Keratinocyte (primary cell): ENCODE results near the gene BRINP3. TPM values are rescaled to one million over a fixed set of nuclear protein-coding genes. Genes with fewer than 3 reads are reported as not detected.

Source experiments
- DNase-seq: peaks from one replicate; pipeline ENCODE4 v3.0.0-alpha.2; 2011; ENCODE audit warnings: low read depth, missing footprints, low spot score
- FAIRE-seq: peaks from 2 replicates; lab custom pipeline; 2011; peaks lifted over from hg19 to GRCh38; lab: Jason Lieb, UNC
- H2AFZ ChIP-seq: 2 replicates; pipeline ENCODE4 v1.6.0; 2012; ENCODE audit warnings: low read length, control low read depth, inconsistent platforms; ENCODE audit not compliant: control insufficient read depth
- H3K27ac ChIP-seq: 2 replicates; pipeline ENCODE4 v1.5.1; 2011; ENCODE audit warnings: low read length; ENCODE audit not compliant: control insufficient read depth, insufficient read depth
- H3K27me3 ChIP-seq: 3 replicates; pipeline ENCODE4 v1.6.0; 2011; ENCODE audit warnings: low read length; ENCODE audit not compliant: control insufficient read depth, insufficient read depth; ENCODE audit errors: extremely low read depth
- H3K36me3 ChIP-seq, 2 experiments: 2 replicates in 1 of 2; 3 replicates in 1 of 2; pipeline ENCODE4 v1.5.1; 2011; ENCODE audit warnings: low read length in 2 of 2, mild to moderate bottlenecking in 1 of 2; ENCODE audit not compliant: control insufficient read depth in 2 of 2, insufficient read depth in 2 of 2; ENCODE audit errors: extremely low read depth in 1 of 2
- H3K4me1 ChIP-seq: 3 replicates; pipeline ENCODE4 v1.5.1; 2011; ENCODE audit warnings: low read length; ENCODE audit not compliant: control insufficient read depth, insufficient read depth; ENCODE audit errors: extremely low read depth
- H3K4me2 ChIP-seq: 3 replicates; pipeline ENCODE4 v1.6.0; 2011; ENCODE audit warnings: low read depth, low read length; ENCODE audit not compliant: control insufficient read depth, insufficient read depth; ENCODE audit errors: extremely low read depth
- H3K4me3 ChIP-seq, 3 experiments: fragments of 200-600 bp in 1 of 3; sonication (generic) in 1 of 3; 2 replicates in 2 of 3; 3 replicates in 1 of 3; pipeline ENCODE4 v1.5.1; 2011 to 2016; ENCODE audit warnings: low read length in 3 of 3, mild to moderate bottlenecking in 3 of 3, control low read depth in 2 of 3, inconsistent platforms in 1 of 3, low read depth in 1 of 3, mixed read lengths in 1 of 3, mixed run types in 1 of 3, moderate library complexity in 1 of 3; ENCODE audit not compliant: control insufficient read depth in 2 of 3, insufficient read depth in 2 of 3; ENCODE audit errors: extremely low read depth in 1 of 3
- H3K79me2 ChIP-seq: 2 replicates; pipeline ENCODE4 v1.6.0; 2012; ENCODE audit warnings: low read length; ENCODE audit not compliant: control insufficient read depth, insufficient read depth
- H3K9ac ChIP-seq: 3 replicates; pipeline ENCODE4 v1.6.0; 2011; ENCODE audit warnings: low read length; ENCODE audit not compliant: control insufficient read depth, insufficient read depth; ENCODE audit errors: extremely low read depth
- H3K9me1 ChIP-seq: 3 replicates; pipeline ENCODE4 v1.6.0; 2011; ENCODE audit warnings: low read length; ENCODE audit not compliant: control insufficient read depth, insufficient read depth; ENCODE audit errors: extremely low read depth
- H3K9me3 ChIP-seq: 2 replicates; pipeline ENCODE4 v1.5.1; 2012; ENCODE audit warnings: low read depth, low read length; ENCODE audit not compliant: control insufficient read depth
- H4K20me1 ChIP-seq: 3 replicates; pipeline ENCODE4 v1.6.0; 2011; ENCODE audit warnings: low read length; ENCODE audit not compliant: control insufficient read depth, insufficient read depth; ENCODE audit errors: extremely low read depth
- EZH2 ChIP-seq: IDR thresholded peaks from one replicate; pipeline ENCODE4 v1.6.1; 2012; ENCODE audit warnings: inconsistent platforms, mild to moderate bottlenecking, low read length, moderate library complexity
- dilution Hi-C: fragments of 300-500 bp; cut with MboI; formaldehyde crosslinking; loops from one replicate; pipeline ENCODE4 v1.7.0; 2020; ENCODE audit warnings: low sequenced_read_pairs; ENCODE audit not compliant: extremely low pct_ligation_motif_present
- polyA plus RNA-seq, 5 experiments: library from polyadenylated mRNA; depleted of rRNA in 3 of 5; stranded (reverse) in 3 of 5; stranded (forward) in 1 of 5; unstranded in 1 of 5; fragments of >200 nt; gene quantifications; 1 replicate in 1 of 5; 2 replicates in 3 of 5; 3 replicates in 1 of 5; pipeline versions ENCODE4 v1.2.1 to v1.2.3, GENCODE V29; 2011 to 2012; ENCODE audit warnings: missing spikeins in 2 of 5, low read depth in 1 of 5, low replicate concordance in 1 of 5
- TF ChIP-seq, protein P1 (sequence below), 3 experiments: IDR thresholded peaks in 1 of 3; conservative IDR thresholded peaks in 1 of 3; optimal IDR thresholded peaks in 1 of 3; 2 replicates in 2 of 3; 3 replicates in 1 of 3; pipeline versions ENCODE3 to v1.5.1; 2011; ENCODE audit warnings: low read length in 3 of 3, mild to moderate bottlenecking in 3 of 3, moderate library complexity in 2 of 3, control low read depth in 1 of 3, inconsistent platforms in 1 of 3; ENCODE audit not compliant: insufficient read depth in 2 of 3; ENCODE audit errors: extremely low read depth in 1 of 3

BRINP3 gene
- polyA plus RNA-seq, 1 donor (not counting 4 experiments of a cell fraction or from before 2014, with no cell fraction given) = not detected

DNA sequence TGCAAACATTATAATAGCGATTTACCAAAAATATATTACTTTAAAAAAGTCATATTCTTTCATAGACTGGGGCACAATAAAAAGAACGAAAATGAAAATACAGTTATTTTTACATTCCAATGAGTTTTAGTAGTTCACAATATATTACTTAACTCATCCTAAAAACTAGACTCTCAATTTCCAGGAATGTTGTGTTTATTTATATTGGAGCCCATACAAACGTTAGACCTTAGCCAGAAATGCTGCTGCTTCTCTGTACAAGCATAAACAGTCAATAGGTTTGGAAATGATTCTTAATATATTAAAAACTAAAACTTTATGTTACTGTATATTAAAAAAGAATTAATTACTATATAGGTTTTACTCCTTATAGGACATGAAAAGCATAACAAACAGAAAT, 302.3 kb downstream of the BRINP3 start:
- Histone ChIP-seq H3K9me1 (no peaks in the 10 kb centered on the region), H2AFZ (no peak overlapping the region), H3K4me1 (no peaks in the 10 kb centered on the region), H4K20me1 (no peaks in the 10 kb centered on the region), H3K27ac (no peak overlapping the region), H3K27me3 (no peaks in the 10 kb centered on the region), H3K79me2 (no peaks in the 10 kb centered on the region), H3K9ac (no peak overlapping the region), H3K36me3 (no peaks in the 10 kb centered on the region), H3K4me2 (no peak overlapping the region), H3K4me3 (no peak overlapping the region), H3K9me3 (no peaks in the 10 kb centered on the region)
- TF ChIP-seq EZH2 = no peak
- TF ChIP-seq, protein P1, sequence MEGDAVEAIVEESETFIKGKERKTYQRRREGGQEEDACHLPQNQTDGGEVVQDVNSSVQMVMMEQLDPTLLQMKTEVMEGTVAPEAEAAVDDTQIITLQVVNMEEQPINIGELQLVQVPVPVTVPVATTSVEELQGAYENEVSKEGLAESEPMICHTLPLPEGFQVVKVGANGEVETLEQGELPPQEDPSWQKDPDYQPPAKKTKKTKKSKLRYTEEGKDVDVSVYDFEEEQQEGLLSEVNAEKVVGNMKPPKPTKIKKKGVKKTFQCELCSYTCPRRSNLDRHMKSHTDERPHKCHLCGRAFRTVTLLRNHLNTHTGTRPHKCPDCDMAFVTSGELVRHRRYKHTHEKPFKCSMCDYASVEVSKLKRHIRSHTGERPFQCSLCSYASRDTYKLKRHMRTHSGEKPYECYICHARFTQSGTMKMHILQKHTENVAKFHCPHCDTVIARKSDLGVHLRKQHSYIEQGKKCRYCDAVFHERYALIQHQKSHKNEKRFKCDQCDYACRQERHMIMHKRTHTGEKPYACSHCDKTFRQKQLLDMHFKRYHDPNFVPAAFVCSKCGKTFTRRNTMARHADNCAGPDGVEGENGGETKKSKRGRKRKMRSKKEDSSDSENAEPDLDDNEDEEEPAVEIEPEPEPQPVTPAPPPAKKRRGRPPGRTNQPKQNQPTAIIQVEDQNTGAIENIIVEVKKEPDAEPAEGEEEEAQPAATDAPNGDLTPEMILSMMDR (optimal IDR thresholded peaks at IDR 0.05 in 1 of 3, IDR thresholded peaks at IDR 0.05 in 1 of 3, conservative IDR thresholded peaks at IDR 0.05 in 1 of 3; ENCODE audit: extremely low read depth in 1 of 3, insufficient read depth in 2 of 3, low read length in 3 of 3) = no peak
- DNase-seq = no peak
- dilution Hi-C loops = no loop called here
- no peak for FAIRE-seq

DNA sequence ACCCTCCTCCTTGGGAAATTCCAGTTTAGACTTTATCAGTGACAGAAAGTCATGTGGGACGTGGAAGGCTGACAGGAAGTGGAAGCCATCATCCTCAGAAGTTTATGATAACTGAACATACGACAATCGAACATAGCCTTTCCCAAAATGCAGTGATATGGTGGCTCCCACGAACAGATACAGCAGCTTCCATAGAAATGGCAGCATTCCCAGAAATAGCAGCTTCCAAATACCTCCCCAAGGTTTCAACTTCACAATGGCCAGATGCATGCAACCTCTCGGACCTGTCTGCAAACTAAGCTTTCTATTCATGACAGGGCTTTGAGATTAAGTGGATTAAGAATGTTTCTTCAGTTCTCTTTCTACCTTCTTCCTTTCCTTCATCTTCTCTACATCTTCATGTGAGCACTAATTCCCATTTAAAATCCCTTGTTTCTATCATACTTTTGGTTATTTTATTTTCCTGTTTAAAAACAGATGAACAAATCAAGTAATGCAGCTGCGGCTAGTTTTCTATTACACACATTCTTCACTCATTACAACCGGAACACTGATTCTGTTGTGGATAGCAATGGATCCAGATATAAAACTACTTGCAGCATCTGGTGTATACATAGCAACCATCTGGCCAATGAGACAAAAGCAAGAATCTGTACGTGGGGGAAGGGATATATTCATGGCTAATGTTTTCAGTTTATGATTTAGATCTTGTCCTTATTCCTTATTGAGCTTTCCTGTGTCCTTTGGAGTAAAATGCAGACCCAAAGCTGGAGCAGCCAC, 304.8 kb downstream of the BRINP3 start:
- Histone ChIP-seq H4K20me1 (no peaks in the 10 kb centered on the region), H3K9ac (no peak overlapping the region), H3K4me1 (peaks cover 7% of the 10 kb centered on the region), H3K27me3 (no peaks in the 10 kb centered on the region), H3K79me2 (no peaks in the 10 kb centered on the region), H3K4me3 (no peak overlapping the region), H3K27ac (no peak overlapping the region), H3K4me2 (no peak overlapping the region), H3K9me1 (no peaks in the 10 kb centered on the region), H3K9me3 (no peaks in the 10 kb centered on the region), H3K36me3 (no peaks in the 10 kb centered on the region), H2AFZ (no peak overlapping the region)
- DNase-seq (no peak), FAIRE-seq (no peak)
- TF ChIP-seq EZH2 = no peak
- TF ChIP-seq, protein P1 (optimal IDR thresholded peaks at IDR 0.05 in 1 of 3, IDR thresholded peaks at IDR 0.05 in 1 of 3, conservative IDR thresholded peaks at IDR 0.05 in 1 of 3; ENCODE audit: extremely low read depth in 1 of 3, insufficient read depth in 2 of 3, low read length in 3 of 3) = no peak
- dilution Hi-C loops = no loop called here
